Activated naive CD8-positive, alpha-beta T cell treated with anti-CD3 and anti-CD28 coated beads, Interleukin-2, amount 50 U/mL, for 16 hours (primary cell): ENCODE data around the gene CD300E.
"Not testable (repeated sequence)": the region's sequence is repeated elsewhere in the genome, so short reads cannot be mapped to it uniquely, and the experiment has no call there.

Experiments
- DNase-seq: peaks from one replicate; pipeline ENCODE4 v3.0.0-alpha.2; 2020; ENCODE audit warnings: low read depth, low spot score

Gene CD300E

GRCh38 chr17:74635418-74635817 is 11.9 kb upstream of the CD300E start:
- DNase-seq = no peak

- DNase-seq = no peak
Measured at GRCh38 chr17:74633326-74633725, 9.8 kb upstream of the CD300E start.

GRCh38 chr17:74632617-74633016 is 9.1 kb upstream of the CD300E start:
- no peak for DNase-seq

GRCh38 chr17:74631468-74632450 is 8.2 kb upstream of the CD300E start:
- DNase-seq = no peak

GRCh38 chr17:74630251-74630650 is 6.7 kb upstream of the CD300E start:
- DNase-seq = not testable (repeated sequence)

GRCh38 chr17:74625661-74626060 is 2.1 kb upstream of the CD300E start:
- DNase-seq = no peak

GRCh38 chr17:74624131-74624530 is 593 bp upstream of the CD300E start:
- DNase-seq = no peak

GRCh38 chr17:74619077-74619673 is 4.4 kb downstream of the CD300E start:
- no peak for DNase-seq

GRCh38 chr17:74618451-74618850 is 5.1 kb downstream of the CD300E start:
- no peak for DNase-seq

- DNase-seq = no peak
Measured at GRCh38 chr17:74616696-74617095, 6.8 kb downstream of the CD300E start.

GRCh38 chr17:74612046-74612445 is 11.5 kb downstream of the CD300E start:
- no peak for DNase-seq

- no peak for DNase-seq
Measured at GRCh38 chr17:74610108-74610507, 13.4 kb downstream of the CD300E start.

- no peak for DNase-seq
Measured at GRCh38 chr17:74608511-74608910, 15.0 kb downstream of the CD300E start.

- no peak for DNase-seq
Measured at GRCh38 chr17:74607221-74607620, 16.3 kb downstream of the CD300E start.

- no peak for DNase-seq
Measured at GRCh38 chr17:74606050-74606449, 17.5 kb downstream of the CD300E start.

- DNase-seq = no peak
Measured at GRCh38 chr17:74605361-74605760, 18.2 kb downstream of the CD300E start.

- DNase-seq = no peak
Measured at GRCh38 chr17:74604761-74605160, 18.8 kb downstream of the CD300E start.

- DNase-seq = no peak
Measured at GRCh38 chr17:74604200-74604599, 19.3 kb downstream of the CD300E start.

GRCh38 chr17:74603746-74604145 is 19.8 kb downstream of the CD300E start:
- DNase-seq = no peak

GRCh38 chr17:74603037-74603635 is 20.4 kb downstream of the CD300E start:
- DNase-seq = no peak

- DNase-seq = no peak
Measured at GRCh38 chr17:74601944-74602572, 21.5 kb downstream of the CD300E start.

GRCh38 chr17:74599448-74599939 is 24.0 kb downstream of the CD300E start:
- no peak for DNase-seq
